ENCODE results near the gene DNPEP.

GRCh38 chr2:219369447-219369861, 18.3 kb downstream of the DNPEP start:
- TF ChIP-seq YY1 (IDR thresholded peaks at IDR 0.05; ENCODE audit: insufficient read depth, insufficient read length) (no peak), SUZ12 (IDR thresholded peaks at IDR 0.05; ENCODE audit: extremely low read depth, insufficient read depth, insufficient read length) (no peak)

Measured in NT2/D1 (cell line).